T-helper 1 cell treated with Interleukin-12 subunit alpha and Interleukin-12 subunit beta and Interleukin-4 antibody, amounts not matched to agents 30 ng/mL and 1 ng/mL, for 36 hours (primary cell): Measurements from ENCODE around the gene ADH4. TPM values are rescaled to one million over a fixed set of nuclear protein-coding genes. Genes with fewer than 3 reads are reported as not detected.
"Not testable (repeated sequence)": the region's sequence is repeated elsewhere in the genome, so short reads cannot be mapped to it uniquely, and the experiment has no call there.

ENCODE experiments used
- intact Hi-C: fragments of 100-400 bp; cut with micrococcal nuclease; formaldehyde crosslinking; loops from one replicate; pipeline ENCODE4 v1.15.1; 2024
- total RNA-seq: library from RNA; stranded (reverse); gene quantifications from 2 replicates; pipeline ENCODE4 v1.2.3, GENCODE V29; 2022

The ADH4 gene
- total RNA-seq, 1 donor from 2014 or later, result not detected

DNA sequence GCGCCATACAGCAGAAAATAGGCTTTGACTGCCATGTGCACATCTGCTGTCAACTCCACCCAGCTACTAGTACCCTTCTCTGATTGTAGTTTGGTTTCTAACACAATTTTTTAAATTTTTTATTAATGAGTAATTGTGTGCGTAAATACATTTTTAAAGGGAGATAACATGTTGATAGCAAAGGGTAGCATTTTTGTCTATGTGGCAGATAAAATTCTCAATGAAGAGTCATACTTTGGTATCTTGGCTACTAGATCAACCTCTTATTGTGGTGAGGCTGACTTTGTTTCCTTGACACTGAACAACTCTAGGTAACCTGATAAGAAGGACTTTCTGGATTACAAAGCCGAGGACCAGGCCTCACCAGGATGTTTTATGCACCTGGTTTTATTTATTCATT is 9.5 kb downstream of the ADH4 start:
- intact Hi-C loops, result no loop called here

DNA sequence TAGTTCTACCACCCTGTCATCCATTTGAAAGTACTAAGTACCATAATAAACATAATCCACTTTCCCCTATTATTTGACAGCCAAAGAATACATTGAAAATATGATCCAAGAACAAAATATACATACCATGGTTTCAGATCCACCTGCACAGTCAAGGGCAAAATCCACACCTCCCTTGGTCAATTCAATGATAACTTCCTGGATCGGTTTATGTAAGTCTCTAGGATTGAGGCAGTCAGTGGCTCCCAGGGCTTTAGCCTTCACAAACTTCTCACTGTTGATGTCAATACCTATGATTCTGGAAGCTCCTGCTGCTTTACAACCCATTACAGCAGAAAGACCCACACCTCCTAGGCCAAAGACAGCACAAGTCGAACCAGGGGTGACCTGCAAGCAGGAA is 12.7 kb downstream of the ADH4 start:
- intact Hi-C loops, result no loop called here

DNA sequence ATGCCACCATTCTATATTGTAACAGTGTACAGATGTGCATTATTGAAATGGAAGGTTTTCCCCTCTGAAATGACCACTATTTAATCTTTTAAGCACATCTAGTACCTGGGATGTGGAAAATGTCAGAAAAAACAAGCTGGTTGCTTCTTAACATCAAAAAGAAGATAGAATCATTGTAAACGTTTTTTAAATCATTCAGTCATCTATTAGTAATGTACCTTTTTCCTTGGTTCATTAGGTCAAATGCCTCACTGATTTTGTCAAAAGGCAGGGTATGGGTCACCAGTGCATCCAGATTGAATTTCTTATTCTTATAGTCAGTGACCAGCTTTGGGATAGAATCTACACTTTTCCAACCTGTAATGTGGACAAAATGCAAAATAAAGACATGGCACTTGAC is 17.7 kb downstream of the ADH4 start:
- intact Hi-C loops, result no loop called here

DNA sequence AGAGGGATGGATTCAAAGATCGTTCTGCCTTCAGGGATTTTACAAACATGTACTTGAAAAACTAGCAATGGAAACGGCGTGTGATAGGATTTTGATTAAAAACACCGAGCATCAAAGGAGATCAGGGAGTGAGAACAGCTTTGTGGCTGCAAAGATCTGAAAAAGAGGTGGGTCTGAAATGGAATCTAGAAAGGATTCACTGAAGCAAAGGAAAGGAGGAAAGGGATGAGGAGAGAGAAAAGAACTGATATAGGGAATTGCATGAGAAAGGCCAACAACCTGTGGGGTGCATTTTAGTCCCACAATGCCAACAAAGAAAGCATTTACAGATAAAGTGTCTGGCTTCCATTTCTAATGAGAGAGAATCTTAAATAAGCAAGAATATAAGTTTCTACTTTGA is 23.1 kb downstream of the ADH4 start:
- intact Hi-C loops, result no loop called here

DNA sequence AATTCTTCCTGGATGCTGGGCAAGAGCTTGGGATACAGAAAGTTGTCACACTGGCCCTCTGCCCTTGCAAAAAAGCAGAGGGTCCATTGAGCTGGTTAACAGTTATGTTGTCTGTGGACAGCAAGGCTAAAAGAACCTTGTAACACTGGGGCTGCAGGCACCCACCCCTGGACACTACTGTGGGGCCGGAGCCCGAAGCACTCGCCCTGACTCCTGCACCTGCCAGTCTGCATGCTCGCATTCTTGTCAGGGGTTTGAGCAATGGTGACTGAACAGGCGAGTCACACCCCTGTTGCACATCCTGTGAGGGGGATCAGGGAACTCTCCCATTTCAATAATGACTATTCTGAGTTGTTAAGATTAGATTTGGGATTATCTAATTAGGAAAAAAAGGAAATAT is 23.6 kb downstream of the ADH4 start:
- intact Hi-C loops, result no loop called here

DNA sequence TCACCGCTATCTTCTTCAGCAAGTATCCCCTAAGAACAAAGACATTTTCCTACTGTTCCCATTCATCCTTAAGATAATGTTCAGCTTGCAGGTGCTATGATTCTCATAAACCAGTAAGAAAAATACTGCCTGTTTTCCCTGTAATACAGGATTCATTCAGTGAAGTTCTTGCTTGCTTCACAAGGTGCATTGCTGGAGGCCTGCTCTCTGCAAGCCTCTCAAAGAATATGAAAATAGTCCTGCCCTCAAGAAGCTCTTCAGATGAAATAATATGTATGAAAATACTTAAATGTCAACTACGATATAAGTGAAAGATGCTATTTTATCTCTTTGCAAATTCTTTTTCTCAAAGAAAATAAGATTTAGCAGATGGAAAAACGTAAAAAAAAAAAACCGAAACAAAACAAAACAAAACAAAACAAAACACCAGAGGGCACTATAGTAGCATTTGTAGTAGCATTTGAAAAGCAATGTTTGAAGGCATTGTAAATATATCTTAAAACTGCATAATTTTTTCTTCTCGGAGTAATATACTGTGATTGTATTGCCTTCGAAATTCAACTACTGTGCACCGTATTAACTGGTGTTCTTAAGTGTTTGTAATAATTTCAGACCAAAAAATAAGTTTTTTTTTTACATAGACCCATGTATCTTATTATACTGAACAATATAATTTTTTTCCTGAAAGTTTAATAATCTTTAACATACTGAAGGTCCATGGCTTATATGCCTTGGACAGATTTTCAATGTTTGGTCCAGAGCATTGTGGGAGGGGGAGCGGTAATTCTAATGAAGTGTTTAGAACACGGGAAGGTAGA is 26.0 kb downstream of the ADH4 start:
- intact Hi-C loops, result loop anchor here (1.0 to 10.0 kb wide), 5 partner anchors 123 to 767 kb away; partner anchors contain the start of gene METAP1

DNA sequence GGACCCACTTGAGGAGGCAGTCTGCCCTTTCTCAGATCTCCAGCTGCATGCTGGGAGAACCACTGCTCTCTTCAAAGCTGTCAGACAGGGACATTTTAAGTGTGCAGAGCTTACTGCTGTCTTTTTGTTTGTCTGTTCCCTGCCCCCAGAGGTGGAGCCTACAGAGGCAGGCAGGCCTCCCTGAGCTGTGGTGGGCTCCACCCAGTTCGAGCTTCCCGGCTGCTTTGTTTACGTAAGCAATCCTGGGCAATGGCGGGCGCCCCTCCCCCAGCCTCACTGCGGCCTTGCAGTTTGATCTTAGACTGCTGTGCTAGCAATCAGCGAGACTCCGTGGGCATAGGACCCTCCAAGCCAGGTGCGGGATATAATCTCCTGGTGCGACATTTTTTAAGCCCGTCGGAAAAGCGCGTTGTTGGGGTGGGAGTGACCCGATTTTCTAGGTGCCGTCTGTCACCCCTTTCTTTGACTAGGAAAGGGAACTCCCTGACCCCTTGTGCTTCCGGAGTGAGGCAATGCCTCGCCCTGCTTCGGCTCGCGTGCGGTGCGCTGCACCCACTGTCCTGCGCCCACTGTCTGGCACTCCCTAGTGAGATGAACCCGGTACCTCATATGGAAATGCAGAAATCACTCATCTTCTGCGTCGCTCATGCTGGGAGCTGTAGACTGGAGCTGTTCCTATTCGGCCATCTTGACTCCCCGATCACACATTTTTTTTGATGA is 26.8 kb downstream of the ADH4 start:
- intact Hi-C loops, result loop anchor here (10.0 kb wide), 1 partner anchor 768 kb away; no protein-coding TSS in a partner anchor

DNA sequence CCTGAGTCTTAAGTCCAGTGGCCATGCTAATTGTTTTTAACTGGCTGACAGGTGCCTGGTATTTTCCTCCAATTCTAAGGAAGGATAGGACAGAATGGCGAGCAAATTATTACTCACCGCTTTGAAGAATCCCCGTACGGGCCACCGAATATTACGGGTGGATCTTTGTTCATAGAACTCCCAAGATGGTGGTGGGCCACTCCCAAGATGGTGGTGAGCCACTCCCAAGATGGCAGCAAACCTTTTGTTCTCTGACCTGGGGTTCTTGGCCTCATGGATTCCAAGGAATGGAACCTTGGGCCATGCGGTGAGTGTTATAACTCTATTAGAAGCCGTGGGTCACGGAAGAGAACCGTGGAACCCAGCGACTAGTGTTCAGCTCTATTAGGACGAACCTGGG is 34.8 kb downstream of the ADH4 start:
- intact Hi-C loops, result not testable (repeated sequence)

DNA sequence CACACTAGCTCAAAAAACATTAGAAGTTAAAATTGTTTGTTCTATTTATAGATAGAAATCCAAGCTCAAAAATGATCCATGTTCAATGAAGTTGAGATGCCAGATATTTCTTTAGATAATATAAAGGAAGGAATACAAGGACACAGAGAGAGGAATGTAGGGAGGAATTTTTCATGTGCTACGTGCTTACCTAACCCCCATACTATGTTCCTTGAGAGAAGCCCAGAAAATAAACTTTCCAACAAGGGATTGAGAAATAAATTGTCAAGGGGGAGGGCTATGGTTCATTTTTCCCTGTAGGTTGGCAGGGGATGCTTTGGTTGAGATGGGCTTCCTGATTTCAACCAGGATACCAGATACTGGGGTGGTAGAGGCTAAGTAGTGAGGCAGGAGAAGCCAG is 39.9 kb downstream of the ADH4 start:
- intact Hi-C loops, result no loop called here

DNA sequence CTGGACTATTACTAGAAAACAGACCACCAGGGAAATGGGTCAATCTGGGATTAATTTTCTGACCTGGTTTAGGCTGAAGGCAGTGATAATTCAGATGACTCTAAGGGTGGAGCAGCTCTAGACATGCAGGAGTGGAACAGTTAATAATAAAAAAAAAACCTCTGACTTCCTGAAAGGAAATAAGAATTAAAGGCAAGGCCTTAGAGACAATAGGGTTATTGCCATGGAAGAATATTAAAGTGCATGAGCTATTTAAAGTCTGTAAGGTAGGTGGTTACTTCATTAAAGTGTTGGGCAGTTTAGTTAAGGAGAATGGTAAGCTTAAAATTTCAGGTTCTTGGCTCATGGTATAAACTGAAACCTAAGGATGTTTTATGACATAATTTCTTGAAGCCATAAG is 40.9 kb downstream of the ADH4 start:
- intact Hi-C loops, result no loop called here

DNA sequence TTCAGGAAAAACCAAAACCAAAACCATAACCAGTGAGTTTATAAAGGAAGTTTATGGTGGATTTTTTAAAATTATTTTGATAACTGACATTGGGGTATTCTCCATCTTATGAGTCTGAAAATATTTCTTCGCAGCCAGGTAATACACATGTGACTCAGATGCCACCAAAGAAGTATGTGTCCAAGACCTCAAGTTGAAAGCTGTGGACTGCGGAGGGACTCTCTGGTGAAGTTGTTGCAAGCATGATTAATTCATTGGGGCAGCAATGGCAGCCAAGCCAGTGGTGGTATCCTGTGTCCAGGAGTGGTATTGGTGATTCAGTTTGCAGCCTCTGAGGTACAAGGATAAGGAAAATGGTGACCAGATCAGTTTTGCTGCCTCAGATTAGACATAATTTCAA is 41.5 kb downstream of the ADH4 start:
- intact Hi-C loops, result no loop called here

DNA sequence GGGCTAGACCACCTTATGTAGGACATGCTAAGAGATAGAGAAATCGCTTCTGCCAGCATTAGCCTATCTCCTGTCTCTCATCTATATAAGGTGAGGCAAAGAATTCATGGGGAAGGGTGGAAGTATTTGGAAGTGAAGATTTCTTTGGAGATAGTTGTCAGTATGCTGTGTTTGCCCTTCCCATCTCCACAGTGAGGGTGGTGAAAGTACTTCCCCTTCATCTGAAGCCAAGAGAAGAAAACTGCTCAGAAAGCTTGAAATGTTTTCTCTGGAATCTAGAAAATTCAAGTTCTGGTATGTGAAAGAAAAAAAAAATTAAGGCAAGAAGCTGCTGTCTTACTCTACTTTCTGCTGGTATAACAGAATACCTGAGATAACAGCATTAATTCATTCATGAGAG is 43.2 kb downstream of the ADH4 start:
- intact Hi-C loops, result no loop called here

DNA sequence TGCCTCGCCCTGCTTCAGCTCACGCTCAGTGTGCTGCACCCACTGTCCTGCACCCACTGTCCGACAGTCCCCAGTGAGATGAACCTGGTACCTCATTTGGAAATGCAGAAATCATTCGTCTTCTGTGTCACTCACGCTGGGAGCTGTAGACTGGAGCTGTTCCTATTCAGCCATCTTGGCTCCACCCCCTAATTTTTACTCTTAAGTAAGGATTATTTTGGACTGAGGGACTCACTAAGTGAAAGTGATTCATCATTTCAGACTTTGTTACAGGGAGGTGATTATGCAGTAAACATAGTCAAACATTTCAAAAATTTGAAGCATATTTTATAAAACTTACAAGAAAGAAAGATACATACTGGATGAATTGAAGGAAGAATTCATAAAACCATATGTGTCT is 44.3 kb downstream of the ADH4 start:
- intact Hi-C loops, result not testable (repeated sequence)

DNA sequence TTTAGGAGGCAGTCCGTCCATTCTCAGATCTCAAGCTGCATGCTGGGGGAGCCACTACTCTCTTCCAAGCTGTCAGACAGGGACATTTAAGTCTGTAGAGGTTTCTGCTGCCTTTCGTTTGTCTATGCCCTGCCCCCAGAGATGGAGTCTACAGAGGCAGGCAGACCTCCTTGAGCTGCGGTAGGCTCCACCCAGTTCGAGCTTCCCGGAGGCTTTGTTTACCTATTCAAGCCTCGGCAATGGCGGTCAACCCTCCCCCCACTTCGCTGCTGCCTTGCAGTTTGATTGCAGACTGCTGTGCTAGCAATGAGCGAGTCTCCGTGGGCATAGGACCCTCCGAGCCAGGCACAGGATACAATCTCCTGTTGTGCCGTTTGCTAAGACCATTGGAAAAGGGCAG is 44.8 kb downstream of the ADH4 start:
- intact Hi-C loops, result no loop called here

DNA sequence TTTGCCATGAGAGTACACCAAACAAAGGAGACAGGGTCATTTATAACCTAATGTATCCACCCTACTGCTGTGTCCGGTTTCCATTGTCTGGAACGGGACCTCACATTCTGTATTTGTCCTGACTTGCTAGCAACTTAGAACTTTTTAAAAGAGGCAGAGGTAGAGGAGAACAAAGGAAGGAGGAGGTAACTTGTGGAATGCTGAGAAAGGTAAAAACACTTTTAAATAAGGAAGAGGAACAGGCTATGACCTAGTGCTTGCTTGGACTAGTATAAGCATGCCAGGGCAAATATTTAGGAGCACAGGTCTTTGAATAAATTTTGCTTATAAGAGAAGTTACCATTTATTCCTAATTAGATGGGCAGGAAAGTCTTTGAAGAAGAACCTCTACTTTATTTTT is 52.3 kb downstream of the ADH4 start:
- intact Hi-C loops, result not testable (repeated sequence)

DNA sequence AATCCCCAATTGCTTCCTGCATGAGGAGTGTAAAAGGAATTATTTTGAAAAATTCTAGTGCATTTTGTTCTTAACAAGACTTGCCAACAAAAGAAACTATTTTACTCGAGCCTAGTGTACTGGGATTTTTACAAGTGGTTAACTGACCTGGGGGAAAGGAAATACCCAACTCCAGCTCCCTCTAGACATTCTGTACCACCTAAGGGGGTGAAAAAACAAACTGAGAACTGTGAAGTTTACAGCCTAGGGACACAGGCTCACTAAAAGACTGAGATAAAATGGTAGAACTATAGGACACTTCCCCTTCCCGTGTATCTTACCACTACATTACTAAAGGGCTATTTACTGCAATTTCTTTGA is 52.9 kb downstream of the ADH4 start:
- intact Hi-C loops, result no loop called here

DNA sequence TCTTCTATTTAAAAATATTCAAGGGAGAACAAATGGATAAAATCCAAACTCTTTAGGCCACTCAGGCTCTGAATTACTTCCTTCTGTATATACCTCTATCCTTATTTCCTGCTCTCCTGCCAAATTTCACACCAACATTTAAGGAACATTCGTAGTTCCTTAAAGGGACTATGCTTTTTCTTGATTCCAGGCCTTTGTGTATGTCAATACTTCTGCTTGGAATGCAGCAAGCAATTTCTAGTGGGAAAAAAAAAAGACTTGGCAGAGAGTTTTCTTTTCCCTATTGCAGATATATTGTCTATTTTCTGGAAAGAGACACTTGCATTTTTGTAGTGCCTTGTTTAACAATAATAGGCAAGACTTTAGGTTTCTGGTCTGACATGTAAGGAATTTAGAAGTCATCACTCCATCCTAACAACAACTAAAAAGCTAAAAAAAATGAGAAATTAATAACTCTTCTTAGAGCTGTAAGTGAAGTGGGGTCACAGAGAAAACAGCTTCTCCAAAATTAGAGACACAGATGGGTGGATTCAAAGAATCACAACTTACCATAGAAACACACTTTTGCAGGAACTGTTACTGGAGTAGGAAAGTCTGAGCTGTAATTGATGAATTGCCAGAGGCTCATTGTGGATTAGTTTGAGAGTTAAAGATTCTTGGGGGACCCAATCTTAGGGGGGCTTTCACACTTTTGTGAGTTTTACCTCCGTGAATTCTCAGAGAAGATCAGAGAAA is 53.4 kb downstream of the ADH4 start:
- intact Hi-C loops, result no loop called here

DNA sequence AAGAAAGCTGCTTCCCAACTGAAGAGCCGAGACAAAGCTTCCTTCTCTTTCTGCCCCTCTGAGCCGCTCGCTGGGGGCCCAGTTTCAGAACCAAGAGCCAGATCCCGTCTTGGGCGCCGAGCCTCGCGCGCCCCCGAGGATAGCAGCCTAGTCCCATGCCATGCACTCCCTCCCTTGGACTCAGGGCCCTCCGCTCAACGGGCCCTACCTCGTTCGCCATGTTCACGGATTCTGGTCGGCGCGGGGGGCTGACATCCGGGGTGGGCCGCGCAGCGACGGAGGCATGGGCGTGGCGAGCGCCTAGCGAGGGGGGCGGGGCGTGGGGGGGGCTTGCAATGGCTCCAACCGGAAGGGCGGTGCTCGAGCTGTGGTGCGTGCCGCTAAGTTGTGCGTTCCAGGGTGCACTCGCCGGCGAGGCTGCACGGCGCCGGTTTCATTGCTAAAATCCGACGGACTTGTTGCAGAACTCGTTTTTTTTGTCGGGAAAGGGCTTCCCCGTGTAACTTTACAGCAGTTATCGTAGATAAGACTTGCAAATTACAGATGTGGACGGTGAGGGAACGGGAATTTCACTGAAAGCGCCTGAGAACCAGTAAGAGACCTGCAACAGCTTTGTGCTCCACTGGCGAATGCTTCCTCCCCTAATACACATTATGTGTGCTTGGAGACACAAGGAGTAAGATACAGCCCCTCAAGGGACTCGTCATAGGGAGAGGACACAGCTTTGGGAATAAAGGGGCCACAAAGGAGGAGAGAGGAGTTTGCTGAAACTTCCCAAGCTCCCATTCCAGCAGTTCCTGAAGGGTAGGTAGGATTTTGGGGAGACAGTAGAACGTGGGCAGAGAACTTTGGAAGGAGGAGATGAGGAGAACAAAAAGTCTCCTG is 55.4 kb downstream of the ADH4 start, which contains the start of gene ADH5:
TSS of gene ADH5 (minus strand) at position 308 of the 885 bp plus-strand sequence. CDS start at position 220, 88 bp downstream.
- intact Hi-C loops, result loop anchor here (1.0 to 5.0 kb wide), 13 partner anchors 32 to 945 kb away; partner anchors contain the start of genes EIF4E, H2AZ1, METAP1 and RAP1GDS1

DNA sequence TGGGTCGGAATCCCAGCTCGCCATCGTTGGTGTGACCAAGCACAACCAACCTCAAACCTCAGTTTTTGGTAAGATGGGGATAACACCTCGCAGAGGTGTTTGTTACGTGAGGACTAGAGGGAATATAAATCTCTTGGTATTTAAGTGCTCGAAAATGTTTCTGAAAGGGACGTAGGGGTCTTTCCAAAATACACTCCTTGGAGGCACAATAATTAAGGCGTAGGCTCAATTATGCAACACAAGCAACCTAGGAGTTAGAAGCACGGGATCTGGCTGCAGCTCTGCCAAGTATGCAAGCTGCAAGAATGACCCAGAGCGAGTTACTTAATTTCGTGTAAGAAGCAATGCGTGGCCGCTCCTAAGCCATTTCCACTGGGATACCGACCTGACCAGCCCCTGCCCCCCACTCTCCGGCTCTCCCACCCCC is 56.1 kb downstream of the ADH4 start:
- intact Hi-C loops, result loop anchor here (1.0 to 5.0 kb wide), 13 partner anchors 32 to 945 kb away; partner anchors contain the start of genes EIF4E, H2AZ1, METAP1 and RAP1GDS1

DNA sequence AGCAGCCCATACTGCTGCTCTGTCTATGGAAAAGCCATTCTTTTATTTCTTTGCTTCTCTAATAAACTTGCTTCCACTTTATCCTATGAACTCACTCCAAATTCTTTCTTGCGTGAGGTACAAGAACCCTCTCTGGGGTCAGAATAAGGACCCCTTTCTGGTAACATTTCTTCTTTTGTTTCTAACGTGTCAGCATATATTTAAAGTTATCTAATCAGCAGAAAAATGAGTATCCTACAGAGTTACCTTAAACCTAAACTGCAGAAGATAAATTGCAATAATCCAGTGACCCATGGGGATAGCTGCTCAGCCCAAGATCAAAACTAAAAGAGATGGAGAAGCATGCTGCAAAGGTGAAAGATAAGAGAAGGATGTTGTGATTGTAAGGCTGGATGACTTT is 59.5 kb downstream of the ADH4 start:
- intact Hi-C loops, result no loop called here

DNA sequence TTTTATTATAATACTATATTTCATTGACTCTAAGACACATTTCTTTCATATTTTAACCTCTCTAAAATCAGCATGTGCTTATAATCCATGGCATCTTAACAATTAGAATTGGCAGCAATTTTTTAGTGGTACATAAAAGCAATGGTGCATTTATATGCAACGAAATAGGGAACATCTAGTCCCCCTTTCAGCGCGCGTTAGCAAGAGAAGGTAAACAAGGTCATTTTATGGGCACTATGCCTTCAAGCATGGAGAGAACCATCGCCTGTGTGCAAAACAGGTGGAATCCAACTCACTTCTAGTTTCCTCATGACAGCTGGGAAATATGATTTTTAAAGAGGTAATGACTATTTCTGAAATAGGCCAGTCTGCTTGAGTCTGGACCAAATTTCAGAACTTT is 61.9 kb downstream of the ADH4 start:
- intact Hi-C loops, result no loop called here
